Astrocyte of the hippocampus (primary cell): ENCODE results near the gene ILK.
A peak's percentile ranks its signal among the peaks of the same experiment; 100 is the strongest.

Source experiments
- DNase-seq: peaks from one replicate; pipeline ENCODE4 v3.0.0; 2011; ENCODE audit warnings: low read depth, low spot score

ILK gene

GRCh38 chr11:6621711-6622211 is 18.2 kb downstream of the ILK start:
- no peak for DNase-seq

- no peak for DNase-seq
These were observed 18.9 kb downstream of the ILK start for GRCh38 chr11:6622261-6623171.

GRCh38 chr11:6623391-6624363 is 20.1 kb downstream of the ILK start:
- DNase-seq, result no peak

- DNase-seq, result no peak
These were observed 21.7 kb downstream of the ILK start for GRCh38 chr11:6625156-6625831.

- DNase-seq, result no peak
These were observed 22.4 kb downstream of the ILK start for GRCh38 chr11:6625832-6626420.

- DNase-seq, result no peak
These were observed 23.6 kb downstream of the ILK start for GRCh38 chr11:6626971-6627761.

- DNase-seq, result no peak
These were observed 24.2 kb downstream of the ILK start for GRCh38 chr11:6627762-6628241.

GRCh38 chr11:6628526-6628925 is 25.0 kb downstream of the ILK start:
- no peak for DNase-seq

- no peak for DNase-seq
These were observed 26.0 kb downstream of the ILK start for GRCh38 chr11:6629573-6629891.

GRCh38 chr11:6629892-6630631 is 26.5 kb downstream of the ILK start:
- peak; percentile 20 for DNase-seq

GRCh38 chr11:6630632-6631291 is 27.2 kb downstream of the ILK start:
- no peak for DNase-seq

- DNase-seq, result no peak
These were observed 27.9 kb downstream of the ILK start for GRCh38 chr11:6631361-6631890.

GRCh38 chr11:6632116-6633073 is 28.8 kb downstream of the ILK start:
- no peak for DNase-seq

GRCh38 chr11:6633422-6634408 is 30.1 kb downstream of the ILK start:
- DNase-seq, result no peak

- no peak for DNase-seq
These were observed 31.0 kb downstream of the ILK start for GRCh38 chr11:6634534-6634933.
